HG02885 (cell line): ENCODE measurements around the gene CUTC.

ENCODE experiments used
- ATAC-seq: cut with Tn5 transposase; IDR thresholded peaks from one replicate; pipeline ENCODE4 v1.9.1; 2021; ENCODE audit warnings: mild to moderate bottlenecking; ENCODE audit not compliant: unreplicated experiment, poor library complexity

Gene CUTC

GRCh38 chr10:99781734-99782429, 49.8 kb downstream of the CUTC start:
- no peak for ATAC-seq

- ATAC-seq = no peak
Measured at GRCh38 chr10:99782447-99783286, 50.6 kb downstream of the CUTC start, which contains the start of gene ABCC2. TSS of gene ABCC2 (plus strand) at chr10:99782640. CDS start at chr10:99782845, 205 bp downstream.

GRCh38 chr10:99784016-99784726, 52.1 kb downstream of the CUTC start:
- no peak for ATAC-seq

GRCh38 chr10:99784727-99785441, 52.9 kb downstream of the CUTC start:
- no peak for ATAC-seq

- ATAC-seq = no peak
Measured at GRCh38 chr10:99785646-99786045, 53.6 kb downstream of the CUTC start.

- ATAC-seq = no peak
Measured at GRCh38 chr10:99787311-99787710, 55.3 kb downstream of the CUTC start.

- no peak for ATAC-seq
Measured at GRCh38 chr10:99787782-99788445, 55.9 kb downstream of the CUTC start.

GRCh38 chr10:99788598-99789256, 56.7 kb downstream of the CUTC start:
- ATAC-seq = no peak

- no peak for ATAC-seq
Measured at GRCh38 chr10:99791831-99792230, 59.8 kb downstream of the CUTC start.

- no peak for ATAC-seq
Measured at GRCh38 chr10:99793819-99794218, 61.8 kb downstream of the CUTC start.

- no peak for ATAC-seq
Measured at GRCh38 chr10:99796928-99797327, 64.9 kb downstream of the CUTC start.

- ATAC-seq = no peak
Measured at GRCh38 chr10:99798031-99798430, 66.0 kb downstream of the CUTC start.

- no peak for ATAC-seq
Measured at GRCh38 chr10:99798920-99799319, 66.9 kb downstream of the CUTC start.

GRCh38 chr10:99799613-99800012, 67.6 kb downstream of the CUTC start:
- no peak for ATAC-seq

GRCh38 chr10:99804471-99804870, 72.4 kb downstream of the CUTC start:
- ATAC-seq = no peak

- no peak for ATAC-seq
Measured at GRCh38 chr10:99805190-99805589, 73.2 kb downstream of the CUTC start.
